PC-3 (cell line): ENCODE measurements around the gene NFE2.

Source experiments
- EZH2 ChIP-seq: fragments of 300-600 bp; sonication (generic); IDR thresholded peaks from one replicate; pipeline ENCODE4 v1.6.1; 2017; ENCODE audit warnings: antibody characterized with exemption, mild to moderate bottlenecking, low read length; ENCODE audit not compliant: unreplicated experiment
- EZH2phosphoT487 ChIP-seq: fragments of 300-600 bp; sonication (generic); IDR thresholded peaks from 2 replicates; pipeline ENCODE4 v1.6.1; 2018; ENCODE audit warnings: mild to moderate bottlenecking, antibody characterized with exemption, low read length, borderline replicate concordance
- TF ChIP-seq, protein P1 (sequence below): fragments of 300-600 bp; sonication (generic); conservative IDR thresholded peaks from 2 replicates; pipeline ENCODE4 v1.5.1; 2017; ENCODE audit warnings: antibody characterized with exemption, low read depth, mild to moderate bottlenecking, low read length

DNA sequence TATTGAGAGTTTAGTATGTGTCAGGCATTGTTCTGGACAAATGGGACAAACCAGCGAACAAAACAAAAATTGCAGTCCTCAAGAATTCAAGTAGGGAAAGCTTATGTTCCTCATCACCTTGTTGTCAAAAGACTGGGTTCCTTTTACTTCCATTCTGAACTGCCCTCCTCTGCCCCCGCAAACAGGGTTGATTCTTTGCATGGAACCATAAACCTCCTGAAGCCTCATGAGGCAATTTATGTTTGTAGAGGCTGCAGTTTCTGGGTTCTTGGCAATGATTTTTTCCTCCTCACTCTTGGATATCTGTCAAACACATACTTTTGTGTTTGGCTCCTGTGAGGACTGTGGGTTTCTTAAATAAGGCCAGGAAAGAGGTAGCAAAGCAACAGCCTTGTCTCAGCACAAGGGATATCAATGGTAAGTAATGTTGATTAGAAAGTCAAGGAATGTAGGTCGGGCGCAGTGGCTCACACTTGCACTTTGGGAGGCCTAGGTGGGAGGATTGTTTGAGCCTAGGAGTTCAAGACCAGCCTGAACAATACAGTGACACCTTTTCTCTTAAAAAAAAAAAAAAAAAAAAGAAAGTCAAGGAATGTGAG, 38.0 kb upstream of the NFE2 start:
- TF ChIP-seq, protein P1, sequence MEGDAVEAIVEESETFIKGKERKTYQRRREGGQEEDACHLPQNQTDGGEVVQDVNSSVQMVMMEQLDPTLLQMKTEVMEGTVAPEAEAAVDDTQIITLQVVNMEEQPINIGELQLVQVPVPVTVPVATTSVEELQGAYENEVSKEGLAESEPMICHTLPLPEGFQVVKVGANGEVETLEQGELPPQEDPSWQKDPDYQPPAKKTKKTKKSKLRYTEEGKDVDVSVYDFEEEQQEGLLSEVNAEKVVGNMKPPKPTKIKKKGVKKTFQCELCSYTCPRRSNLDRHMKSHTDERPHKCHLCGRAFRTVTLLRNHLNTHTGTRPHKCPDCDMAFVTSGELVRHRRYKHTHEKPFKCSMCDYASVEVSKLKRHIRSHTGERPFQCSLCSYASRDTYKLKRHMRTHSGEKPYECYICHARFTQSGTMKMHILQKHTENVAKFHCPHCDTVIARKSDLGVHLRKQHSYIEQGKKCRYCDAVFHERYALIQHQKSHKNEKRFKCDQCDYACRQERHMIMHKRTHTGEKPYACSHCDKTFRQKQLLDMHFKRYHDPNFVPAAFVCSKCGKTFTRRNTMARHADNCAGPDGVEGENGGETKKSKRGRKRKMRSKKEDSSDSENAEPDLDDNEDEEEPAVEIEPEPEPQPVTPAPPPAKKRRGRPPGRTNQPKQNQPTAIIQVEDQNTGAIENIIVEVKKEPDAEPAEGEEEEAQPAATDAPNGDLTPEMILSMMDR = no peak
- TF ChIP-seq EZH2 (no peak), EZH2phosphoT487 (no peak)
